HG02884 (cell line): Measurements from ENCODE around the gene CLSTN2.

ENCODE experiments used
- ATAC-seq: cut with Tn5 transposase; IDR thresholded peaks from one replicate; pipeline ENCODE4 v1.9.1; 2021; ENCODE audit warnings: mild to moderate bottlenecking, moderate library complexity; ENCODE audit not compliant: unreplicated experiment

Gene CLSTN2

DNA sequence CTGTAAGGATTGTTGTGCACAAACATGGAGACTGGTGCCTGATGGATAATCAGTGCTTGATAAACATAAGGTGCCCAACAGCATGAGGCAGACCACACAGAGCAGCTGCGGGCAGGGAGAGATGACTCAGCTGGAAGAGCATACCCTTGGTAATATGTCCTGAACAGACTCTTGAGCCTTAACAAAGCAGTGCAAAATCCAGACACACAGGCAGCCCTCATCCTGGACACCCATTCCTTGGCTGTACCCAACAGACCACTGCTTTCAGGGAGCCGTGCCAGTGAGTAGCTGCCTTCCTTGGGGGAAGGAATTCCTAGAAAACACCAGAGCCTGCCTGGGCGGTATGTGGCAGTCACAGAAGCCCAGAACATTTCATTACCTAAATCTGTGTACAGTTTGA is 156.2 kb downstream of the CLSTN2 start:
- ATAC-seq: no peak

- ATAC-seq: no peak
Measured at GRCh38 chr3:140092848-140093536, 158.0 kb downstream of the CLSTN2 start.

DNA sequence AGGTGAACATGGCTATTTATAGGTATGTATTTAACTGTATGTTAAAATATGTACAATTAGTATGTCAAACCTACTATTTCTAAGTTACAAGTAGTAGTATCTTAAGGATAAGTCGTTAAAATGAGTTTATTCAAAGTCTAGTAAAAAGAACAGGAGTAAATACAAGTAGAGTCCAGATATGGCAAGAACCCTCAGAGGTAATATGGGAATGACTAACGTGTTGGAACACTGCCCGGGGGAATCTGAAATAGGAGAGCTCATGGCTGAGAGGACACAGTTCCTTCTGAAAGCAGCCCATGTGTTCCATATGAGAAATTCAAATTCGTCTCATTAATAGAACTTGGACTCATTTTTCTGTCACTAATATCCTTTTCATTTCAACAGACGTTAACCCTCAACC is 158.8 kb downstream of the CLSTN2 start:
- ATAC-seq: no peak

DNA sequence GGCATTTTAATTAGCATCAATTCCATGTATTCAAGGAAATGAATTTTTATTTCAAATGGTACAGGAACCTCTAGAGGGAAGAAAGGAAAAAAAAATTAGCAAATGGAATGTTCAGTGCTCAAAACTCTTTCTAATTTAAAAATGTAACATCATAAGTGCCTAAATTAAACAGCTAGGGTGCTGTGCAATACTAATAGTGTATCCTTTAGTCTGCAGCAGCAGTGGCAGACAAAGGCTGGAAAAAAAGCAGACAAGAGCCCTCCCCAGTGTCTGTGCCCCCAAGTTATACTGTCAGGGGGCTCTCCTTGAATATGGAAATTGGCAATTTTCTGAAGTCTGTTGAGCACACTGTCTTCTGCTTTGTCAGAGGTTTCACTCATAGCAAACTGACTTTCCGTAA is 159.5 kb downstream of the CLSTN2 start:
- ATAC-seq: no peak

DNA sequence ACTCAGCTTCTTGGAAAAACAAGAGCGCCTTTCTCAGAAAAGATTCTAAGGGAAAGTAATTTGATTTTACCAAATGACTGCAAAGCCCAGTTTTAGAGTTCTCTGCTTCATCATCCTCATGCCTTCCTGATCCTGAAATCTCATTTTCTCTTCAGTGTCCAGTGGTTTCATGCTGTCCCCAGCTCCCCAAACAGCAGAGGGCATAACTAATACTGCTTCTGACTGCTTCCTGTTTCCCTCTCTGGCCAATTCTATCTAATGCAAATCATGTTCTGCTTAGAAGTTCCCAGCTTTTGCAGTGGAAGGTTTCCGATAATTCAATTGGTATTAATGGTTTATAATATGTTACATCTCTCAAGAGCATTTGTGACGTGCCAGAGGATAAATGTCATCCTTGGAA is 161.1 kb downstream of the CLSTN2 start:
- no peak for ATAC-seq

GRCh38 chr3:140097874-140098635 is 163.1 kb downstream of the CLSTN2 start:
- ATAC-seq: no peak

- ATAC-seq: no peak
Measured at GRCh38 chr3:140100479-140100878, 165.5 kb downstream of the CLSTN2 start.

- no peak for ATAC-seq
Measured at GRCh38 chr3:140103166-140103565, 168.2 kb downstream of the CLSTN2 start.

- no peak for ATAC-seq
Measured at GRCh38 chr3:140103986-140104645, 169.1 kb downstream of the CLSTN2 start.

GRCh38 chr3:140113996-140114788 is 179.2 kb downstream of the CLSTN2 start:
- no peak for ATAC-seq

GRCh38 chr3:140114789-140115080 is 179.8 kb downstream of the CLSTN2 start:
- ATAC-seq: no peak

- ATAC-seq: no peak
Measured at GRCh38 chr3:140117096-140117526, 182.1 kb downstream of the CLSTN2 start.

- no peak for ATAC-seq
Measured at GRCh38 chr3:140122183-140122582, 187.2 kb downstream of the CLSTN2 start.

- ATAC-seq: no peak
Measured at GRCh38 chr3:140128217-140128616, 193.2 kb downstream of the CLSTN2 start.

DNA sequence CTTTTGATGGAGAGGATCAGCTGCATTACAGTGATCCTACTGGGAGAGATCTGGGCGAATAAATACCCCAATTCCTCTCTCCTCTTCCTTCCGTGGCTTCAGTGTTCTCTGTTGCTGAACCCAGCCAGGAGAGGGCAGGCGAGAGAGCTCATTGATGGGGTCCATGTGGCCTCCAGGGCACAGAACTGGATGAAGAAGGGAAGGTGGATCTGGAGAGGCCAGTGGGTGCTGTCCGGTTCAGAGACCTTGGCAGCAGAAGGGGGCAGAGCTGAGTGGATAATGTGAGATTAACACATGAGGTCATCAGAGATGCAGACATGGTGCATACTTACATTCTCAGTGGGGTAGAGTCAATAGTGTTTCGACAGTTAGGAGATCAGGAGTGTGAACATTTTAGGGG is 193.6 kb downstream of the CLSTN2 start:
- peak; percentile 60 for ATAC-seq

- no peak for ATAC-seq
Measured at GRCh38 chr3:140129768-140130284, 194.8 kb downstream of the CLSTN2 start.

DNA sequence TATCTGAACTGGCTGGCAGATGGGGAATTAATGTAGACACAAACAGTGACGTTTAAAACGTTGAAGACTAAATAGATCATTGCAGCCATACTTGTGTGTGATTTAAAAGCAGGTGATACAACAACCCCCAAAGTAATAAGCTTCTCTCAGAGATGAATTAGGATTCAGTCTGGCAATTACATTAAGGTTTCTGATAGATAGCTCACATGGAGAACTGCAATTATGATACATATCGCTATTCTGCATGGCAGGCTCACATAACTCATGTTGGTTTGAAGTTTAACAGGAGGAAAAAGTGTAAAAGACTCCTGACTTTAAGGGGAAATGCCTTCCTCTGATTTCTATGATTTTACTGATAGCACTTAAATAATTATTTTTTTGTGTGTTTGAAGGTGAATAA is 196.9 kb downstream of the CLSTN2 start:
- no peak for ATAC-seq

GRCh38 chr3:140134231-140134965 is 199.4 kb downstream of the CLSTN2 start:
- ATAC-seq: no peak

GRCh38 chr3:140135461-140135860 is 200.5 kb downstream of the CLSTN2 start:
- no peak for ATAC-seq

DNA sequence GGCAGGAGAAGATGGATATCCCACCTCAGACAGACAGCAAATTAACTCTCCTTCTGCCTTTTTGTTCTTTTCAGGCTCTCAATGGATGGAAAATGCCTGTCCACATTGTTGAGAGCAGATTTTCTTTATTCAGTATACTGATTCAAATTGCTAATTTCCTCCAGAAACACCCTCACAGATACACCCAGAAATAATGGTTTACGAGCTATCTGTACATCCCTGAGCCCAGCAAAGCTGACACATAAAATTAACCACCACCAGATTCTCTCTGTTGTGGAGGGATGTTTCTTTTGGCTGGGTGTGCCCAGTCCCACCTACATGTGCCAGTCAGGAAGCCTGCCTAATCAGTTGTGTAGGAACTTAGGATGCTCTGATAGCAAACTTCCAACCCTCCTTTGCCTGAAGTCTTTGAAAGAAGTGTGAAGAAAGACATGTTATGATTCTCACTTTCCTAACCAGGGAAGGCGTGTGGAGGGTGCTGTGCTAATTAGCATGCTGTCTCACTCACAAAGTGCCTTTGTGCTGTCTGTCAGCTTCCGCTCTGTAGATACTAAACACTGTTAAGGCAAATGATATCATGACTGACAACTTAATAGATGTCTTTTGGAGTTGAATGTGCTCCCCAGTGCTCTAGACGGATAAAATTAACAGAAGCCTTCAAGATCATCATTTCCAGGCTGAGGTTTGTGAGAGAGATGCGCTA is 208.5 kb downstream of the CLSTN2 start:
- no peak for ATAC-seq
